HCT116 (cell line): ENCODE results near the gene PLA2G4B. TPM values are rescaled to one million over a fixed set of nuclear protein-coding genes. Genes with fewer than 3 reads are reported as not detected.

Experiments
- ATAC-seq: fragments of 200-7000 bp; cut with Tn5 transposase; 2 replicates; pipeline ENCODE4 v1.9.1; 2020; ENCODE audit warnings: mild to moderate bottlenecking, moderate library complexity
- BruUV-seq: library from RNA; stranded (reverse); fragments of 400-500 nt; replicated peaks from 2 replicates; lab custom pipeline; 2021; lab: Mats Ljungman, UMichigan
- CTCF ChIA-PET: fragments of 300-600 bp; sonication (Branson Sonifier 250); formaldehyde crosslinking; loops from one replicate; lab custom pipeline; 2021; ENCODE audit warnings: antibody characterized with exemption; lab: Charles Lee
- POLR2A ChIA-PET: fragments of 300-600, 350-600 bp; sonication (Branson Sonifier 250); formaldehyde crosslinking; loops from one replicate; lab custom pipeline; 2021; ENCODE audit warnings: antibody characterized with exemption; lab: Charles Lee
- RAD21 ChIA-PET, 2 experiments: fragments of 300-600 bp; sonication (Branson Sonifier 250); formaldehyde crosslinking; loops; one replicate each; lab custom pipeline; 2023; ENCODE audit warnings: low total read pairs in 2 of 2; ENCODE audit not compliant: uncharacterized antibody in 2 of 2, unreplicated experiment in 2 of 2, low non-redundant PET in 1 of 2; lab: Charles Lee
- DNase-seq: peaks from one replicate; pipeline ENCODE4 v3.0.0-alpha.2; 2010; ENCODE audit warnings: low read depth, low spot score
- H2AFZ ChIP-seq: fragments of 200-600 bp; shearing (Covaris generic), sonication (generic); 2 replicates; pipeline ENCODE4 v1.6.1; 2017; ENCODE audit warnings: low read depth, mixed run types, mixed read lengths, antibody characterized with exemption, low read length; ENCODE audit not compliant: poor library complexity, severe bottlenecking
- H3K27ac ChIP-seq: 2 replicates; pipeline ENCODE4 v1.5.1; 2012; ENCODE audit warnings: low read depth, low read length
- H3K27me3 ChIP-seq: fragments of 200-600 bp; sonication (generic); 2 replicates; pipeline ENCODE4 v1.6.1; 2016; ENCODE audit warnings: mixed run types, low read length, mixed read lengths; ENCODE audit not compliant: insufficient read depth
- H3K36me3 ChIP-seq, 2 experiments: fragments of 200-500 bp in 1 of 2; fragments of 200-600 bp in 1 of 2; sonication (Bioruptor generic) in 1 of 2; sonication (generic) in 1 of 2; 2 replicates each; pipeline versions ENCODE4 v1.5.1 to v1.6.1; 2014 to 2016; ENCODE audit warnings: low read length in 2 of 2, inconsistent platforms in 1 of 2, mixed read lengths in 1 of 2, mixed run types in 1 of 2; ENCODE audit not compliant: insufficient read depth in 2 of 2, control insufficient read depth in 1 of 2
- H3K4me1 ChIP-seq, 2 experiments: fragments of 200-600 bp in 1 of 2; sonication (generic) in 1 of 2; 2 replicates each; pipeline versions ENCODE4 v1.5.1 to v1.6.1; 2012 to 2017; ENCODE audit warnings: low read length in 2 of 2, inconsistent platforms in 1 of 2, mild to moderate bottlenecking in 1 of 2, mixed read lengths in 1 of 2, mixed run types in 1 of 2, moderate library complexity in 1 of 2; ENCODE audit not compliant: insufficient read depth in 2 of 2, control insufficient read depth in 1 of 2
- H3K4me2 ChIP-seq: fragments of 200-600 bp; sonication (generic); 2 replicates; pipeline ENCODE4 v1.6.1; 2017; ENCODE audit warnings: mixed run types, low read length, mixed read lengths
- H3K4me3 ChIP-seq, 2 experiments: fragments of 200-600 bp in 1 of 2; sonication (generic) in 1 of 2; replicated peaks in 1 of 2; 2 replicates each; pipeline ENCODE4 v1.5.1; 2011 to 2016; ENCODE audit warnings: low read length in 2 of 2, control low read depth in 1 of 2, low read depth in 1 of 2, mild to moderate bottlenecking in 1 of 2, mixed read lengths in 1 of 2, mixed run types in 1 of 2
- H3K79me2 ChIP-seq: fragments of 200-600 bp; sonication (generic); 2 replicates; pipeline ENCODE4 v1.6.1; 2017; ENCODE audit warnings: mild to moderate bottlenecking, mixed run types, low read length, moderate library complexity, mixed read lengths; ENCODE audit not compliant: insufficient read depth
- H3K9ac ChIP-seq: fragments of 200-600 bp; sonication (generic); 2 replicates; pipeline ENCODE4 v1.6.1; 2016; ENCODE audit warnings: low read length, mixed read lengths
- H3K9me2 ChIP-seq: fragments of 200-600 bp; sonication (generic), shearing (Covaris generic); 2 replicates; pipeline ENCODE4 v1.6.1; 2017; ENCODE audit warnings: mixed run types, mild to moderate bottlenecking, moderate library complexity; ENCODE audit not compliant: insufficient read depth
- H3K9me3 ChIP-seq, 2 experiments: fragments of 200-500 bp in 1 of 2; fragments of 200-600 bp in 1 of 2; sonication (Bioruptor generic) in 1 of 2; sonication (generic) in 1 of 2; 2 replicates each; pipeline ENCODE4 v1.6.1; 2014 to 2017; ENCODE audit warnings: low read length in 2 of 2, mixed read lengths in 2 of 2, inconsistent platforms in 1 of 2, low read depth in 1 of 2, mild to moderate bottlenecking in 1 of 2, mixed run types in 1 of 2, moderate library complexity in 1 of 2; ENCODE audit not compliant: control insufficient read depth in 1 of 2, insufficient read depth in 1 of 2
- H4K20me1 ChIP-seq: fragments of 200-600 bp; sonication (generic), shearing (Covaris generic); 2 replicates; pipeline ENCODE4 v1.6.1; 2017; ENCODE audit warnings: mixed run types, mild to moderate bottlenecking, moderate library complexity; ENCODE audit not compliant: insufficient read depth
- CTCF ChIP-seq, 3 experiments: fragments of 200-600 bp in 1 of 3; sonication (generic) in 1 of 3; IDR thresholded peaks in 2 of 3; conservative IDR thresholded peaks in 1 of 3; 2 replicates each; pipeline ENCODE4 v1.5.1; 2012 to 2017; ENCODE audit warnings: low read depth in 2 of 3, low read length in 2 of 3, antibody characterized with exemption in 1 of 3, borderline replicate concordance in 1 of 3, control low read depth in 1 of 3, mild to moderate bottlenecking in 1 of 3, mixed read lengths in 1 of 3, mixed run types in 1 of 3, moderate library complexity in 1 of 3; ENCODE audit not compliant: insufficient read depth in 1 of 3
- ELF1 ChIP-seq: IDR thresholded peaks from 2 replicates; pipeline ENCODE4 v1.6.1; 2012; ENCODE audit warnings: low read depth, borderline replicate concordance
- FOSL1 ChIP-seq: IDR thresholded peaks from 2 replicates; pipeline ENCODE4 v1.6.1; 2012; ENCODE audit warnings: low read depth
- POLR2A ChIP-seq: IDR thresholded peaks from 2 replicates; pipeline ENCODE4 v1.7.0; 2011; ENCODE audit warnings: borderline replicate concordance; ENCODE audit not compliant: insufficient read depth, insufficient read length; ENCODE audit errors: extremely low read depth
- POLR2AphosphoS5 ChIP-seq: IDR thresholded peaks from 2 replicates; pipeline ENCODE4 v1.6.1; 2011; ENCODE audit warnings: mild to moderate bottlenecking, low read depth, low read length, moderate library complexity
- RAD21 ChIP-seq: IDR thresholded peaks from 2 replicates; pipeline ENCODE4 v1.6.1; 2012; ENCODE audit warnings: low read depth, mild to moderate bottlenecking
- REST ChIP-seq: IDR thresholded peaks from 2 replicates; pipeline ENCODE4 v1.6.1; 2012; ENCODE audit warnings: low read depth
- ZFX ChIP-seq: fragments of 450-650 bp; IDR thresholded peaks from 2 replicates; pipeline ENCODE4 v1.6.1; 2017
- ZNF274 ChIP-seq: fragments of 200-500 bp; sonication (Bioruptor generic); IDR thresholded peaks from 2 replicates; pipeline ENCODE4 v1.6.1; 2014; ENCODE audit warnings: mild to moderate bottlenecking, low read depth, low read length, inconsistent platforms
- intact Hi-C: fragments of 100-400 bp; cut with micrococcal nuclease; formaldehyde crosslinking; loops from 2 replicates; pipeline ENCODE4 v1.10.0; 2022
- total RNA-seq: library from RNA; stranded (reverse); gene quantifications from one replicate; pipeline ENCODE4 v1.2.1, GENCODE V29; 2021; ENCODE audit not compliant: unreplicated experiment

Gene PLA2G4B
- total RNA-seq, 1 experiment from 2014 or later: 4.7 TPM

GRCh38 chr15:41865490-41866055, 26.9 kb downstream of the PLA2G4B start:
- CTCF ChIA-PET: no interaction called here
- intact Hi-C loops: no loop called here
- no peak overlapping the region for H3K4me2 ChIP-seq
- POLR2A ChIA-PET: no interaction called here
- RAD21 ChIA-PET: no interaction called here
- no peak overlapping the region for H2AFZ ChIP-seq
- no peaks in the 10 kb centered on the region for H3K27me3 ChIP-seq
- H3K27ac ChIP-seq: no peak overlapping the region
- H3K9me3 ChIP-seq: no peaks in the 10 kb centered on the region
- no peak for TF ChIP-seq POLR2AphosphoS5
- TF ChIP-seq ZFX: no peak
- TF ChIP-seq POLR2A: no peak
- no peak for TF ChIP-seq ZNF274
- no peak for TF ChIP-seq RAD21
- TF ChIP-seq CTCF (IDR thresholded peaks at IDR 0.05 in 2 of 3, conservative IDR thresholded peaks at IDR 0.05 in 1 of 3; ENCODE audit: borderline replicate concordance in 1 of 3, insufficient read depth in 1 of 3, low read depth in 2 of 3, low read length in 2 of 3): no peak
- TF ChIP-seq ELF1: no peak
- no peak for TF ChIP-seq FOSL1
- TF ChIP-seq REST: no peak
- H3K9me2 ChIP-seq: no peaks in the 10 kb centered on the region
- no peaks in the 10 kb centered on the region for H4K20me1 ChIP-seq
- H3K4me3 ChIP-seq: no peak overlapping the region
- H3K79me2 ChIP-seq: no peaks in the 10 kb centered on the region
- H3K4me1 ChIP-seq: peaks cover 2 to 8% of the 10 kb centered on the region in 2 experiments; a peak in 3 of 4 replicates
- no TSS peak for BruUV-seq
- no peak overlapping the region for H3K9ac ChIP-seq
- ATAC-seq (no peak), DNase-seq (no peak)
- no peaks in the 10 kb centered on the region for H3K36me3 ChIP-seq
